KMS-11 (cell line): ENCODE results near the gene GAN.

ENCODE experiments used
- H2AFZ ChIP-seq: fragments of 200-600 bp; sonication (generic); 2 replicates; pipeline ENCODE4 v1.6.1; 2016; ENCODE audit warnings: antibody characterized with exemption, mixed run types, low read depth
- H3K27ac ChIP-seq: fragments of 200-600 bp; sonication (generic); 2 replicates; pipeline ENCODE4 v1.6.1; 2016; ENCODE audit warnings: mild to moderate bottlenecking, mixed run types
- H3K27me3 ChIP-seq: fragments of 200-600 bp; sonication (generic); 2 replicates; pipeline ENCODE4 v1.6.1; 2017; ENCODE audit warnings: mild to moderate bottlenecking, low read depth, mixed run types, moderate library complexity; ENCODE audit not compliant: insufficient read depth
- H3K36me3 ChIP-seq: fragments of 200-600 bp; sonication (generic); 2 replicates; pipeline ENCODE4 v1.6.1; 2017; ENCODE audit warnings: mild to moderate bottlenecking, mixed run types; ENCODE audit not compliant: insufficient read depth
- H3K4me1 ChIP-seq: fragments of 200-600 bp; sonication (generic); 2 replicates; pipeline ENCODE4 v1.6.1; 2016; ENCODE audit warnings: mild to moderate bottlenecking, low read depth, mixed run types; ENCODE audit not compliant: poor library complexity, severe bottlenecking
- H3K4me2 ChIP-seq: fragments of 200-600 bp; sonication (generic); 2 replicates; pipeline ENCODE4 v1.7.0; 2016; ENCODE audit warnings: mild to moderate bottlenecking, mixed run types
- H3K4me3 ChIP-seq: fragments of 200-600 bp; sonication (generic); IDR thresholded peaks from 2 replicates; pipeline ENCODE4 v1.6.1; 2017; ENCODE audit warnings: low read depth, low read length, mixed read lengths; ENCODE audit not compliant: insufficient read depth
- H3K79me2 ChIP-seq: fragments of 200-600 bp; sonication (generic); 2 replicates; pipeline ENCODE4 v1.6.1; 2016; ENCODE audit warnings: low read depth, mixed run types; ENCODE audit not compliant: insufficient read depth
- H3K9ac ChIP-seq: fragments of 200-600 bp; sonication (generic); 2 replicates; pipeline ENCODE4 v1.6.1; 2016; ENCODE audit warnings: mild to moderate bottlenecking, mixed run types
- H4K20me1 ChIP-seq: fragments of 200-600 bp; sonication (generic); 2 replicates; pipeline ENCODE4 v1.6.1; 2016; ENCODE audit warnings: mild to moderate bottlenecking, mixed run types; ENCODE audit not compliant: insufficient read depth
- TF ChIP-seq, protein P1 (sequence below): fragments of 200-600 bp; sonication (generic); conservative IDR thresholded peaks from 2 replicates; pipeline ENCODE4 v1.6.1; 2017; ENCODE audit warnings: low read depth, mild to moderate bottlenecking, antibody characterized with exemption, low read length, moderate library complexity, mixed read lengths

The GAN gene

GRCh38 chr16:81314603-81315270 lies at the start of gene GAN:
Gene GAN, plus strand, starts transcription at chr16:81314962. Its CDS starts 152 bp downstream, at chr16:81315114.
- Histone ChIP-seq H4K20me1 (no peaks in the 10 kb centered on the region), H3K4me2 (peak within 1 kb of the TSS; percentile 95), H3K4me1 (peaks cover 12% of the 10 kb centered on the region), H3K27ac (peak within 1 kb of the TSS; percentile 4; the same call in 1 of the 2 replicates), H2AFZ (peak within 1 kb of the TSS; percentile 69), H3K4me3 (peak within 1 kb of the TSS; percentile 67), H3K9ac (peak within 1 kb of the TSS; percentile 31; the same call in 1 of the 2 replicates), H3K27me3 (no peaks in the 10 kb centered on the region), H3K36me3 (no peaks in the 10 kb centered on the region), H3K79me2 (peaks cover 29% of the 10 kb centered on the region; the same call in 1 of the 2 replicates)
- TF ChIP-seq, protein P1, sequence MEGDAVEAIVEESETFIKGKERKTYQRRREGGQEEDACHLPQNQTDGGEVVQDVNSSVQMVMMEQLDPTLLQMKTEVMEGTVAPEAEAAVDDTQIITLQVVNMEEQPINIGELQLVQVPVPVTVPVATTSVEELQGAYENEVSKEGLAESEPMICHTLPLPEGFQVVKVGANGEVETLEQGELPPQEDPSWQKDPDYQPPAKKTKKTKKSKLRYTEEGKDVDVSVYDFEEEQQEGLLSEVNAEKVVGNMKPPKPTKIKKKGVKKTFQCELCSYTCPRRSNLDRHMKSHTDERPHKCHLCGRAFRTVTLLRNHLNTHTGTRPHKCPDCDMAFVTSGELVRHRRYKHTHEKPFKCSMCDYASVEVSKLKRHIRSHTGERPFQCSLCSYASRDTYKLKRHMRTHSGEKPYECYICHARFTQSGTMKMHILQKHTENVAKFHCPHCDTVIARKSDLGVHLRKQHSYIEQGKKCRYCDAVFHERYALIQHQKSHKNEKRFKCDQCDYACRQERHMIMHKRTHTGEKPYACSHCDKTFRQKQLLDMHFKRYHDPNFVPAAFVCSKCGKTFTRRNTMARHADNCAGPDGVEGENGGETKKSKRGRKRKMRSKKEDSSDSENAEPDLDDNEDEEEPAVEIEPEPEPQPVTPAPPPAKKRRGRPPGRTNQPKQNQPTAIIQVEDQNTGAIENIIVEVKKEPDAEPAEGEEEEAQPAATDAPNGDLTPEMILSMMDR, result no peak

- H3K4me3 ChIP-seq, result no peak overlapping the region
- no peak overlapping the region for H3K4me2 ChIP-seq
- no peak overlapping the region for H2AFZ ChIP-seq
- H3K36me3 ChIP-seq, result no peaks in the 10 kb centered on the region
- no peaks in the 10 kb centered on the region for H3K4me1 ChIP-seq
- no peak overlapping the region for H3K27ac ChIP-seq
- H4K20me1 ChIP-seq, result no peaks in the 10 kb centered on the region
- TF ChIP-seq, protein P1, result no peak
- no peak overlapping the region for H3K9ac ChIP-seq
- H3K27me3 ChIP-seq, result no peaks in the 10 kb centered on the region
- H3K79me2 ChIP-seq, result no peaks in the 10 kb centered on the region
Measured at GRCh38 chr16:81265052-81265451, 49.7 kb upstream of the GAN start.

- Histone ChIP-seq H3K79me2 (no peaks in the 10 kb centered on the region), H2AFZ (no peak overlapping the region), H3K36me3 (no peaks in the 10 kb centered on the region), H3K4me3 (no peak overlapping the region), H3K4me2 (no peak overlapping the region), H3K9ac (no peak overlapping the region), H3K4me1 (no peaks in the 10 kb centered on the region), H3K27me3 (no peaks in the 10 kb centered on the region), H3K27ac (no peak overlapping the region), H4K20me1 (no peaks in the 10 kb centered on the region)
- TF ChIP-seq, protein P1, result no peak
Measured at GRCh38 chr16:81265658-81266451, 48.9 kb upstream of the GAN start.

DNA sequence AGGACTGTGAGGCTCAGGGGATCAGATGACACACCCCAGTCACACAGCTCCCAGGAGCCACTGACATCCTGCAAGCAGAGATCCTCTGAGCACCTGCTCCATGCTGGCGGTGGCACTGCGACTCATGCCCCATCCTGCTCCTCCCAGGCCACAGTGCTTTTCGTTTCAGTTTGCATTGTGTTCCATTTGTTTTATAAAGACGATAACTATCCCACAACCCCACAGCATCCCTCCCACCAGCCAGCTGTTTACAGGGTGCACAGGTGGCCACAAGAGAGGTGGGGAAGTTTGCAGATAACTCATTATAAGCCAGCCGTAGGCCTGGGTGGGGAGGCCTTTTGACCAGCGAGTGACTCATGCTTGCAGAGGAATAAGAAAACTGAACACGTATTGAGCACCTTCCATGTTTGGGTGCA lies 48.1 kb upstream of the GAN start:
- H3K27ac ChIP-seq, result no peak overlapping the region
- H3K79me2 ChIP-seq, result no peaks in the 10 kb centered on the region
- H3K9ac ChIP-seq, result no peak overlapping the region
- H3K36me3 ChIP-seq, result no peaks in the 10 kb centered on the region
- no peak overlapping the region for H3K4me3 ChIP-seq
- no peaks in the 10 kb centered on the region for H3K27me3 ChIP-seq
- H3K4me1 ChIP-seq, result no peaks in the 10 kb centered on the region
- no peaks in the 10 kb centered on the region for H4K20me1 ChIP-seq
- H2AFZ ChIP-seq, result no peak overlapping the region
- H3K4me2 ChIP-seq, result no peak overlapping the region
- TF ChIP-seq, protein P1, result no peak
